ENCODE results near the gene JAKMIP1.

DNA sequence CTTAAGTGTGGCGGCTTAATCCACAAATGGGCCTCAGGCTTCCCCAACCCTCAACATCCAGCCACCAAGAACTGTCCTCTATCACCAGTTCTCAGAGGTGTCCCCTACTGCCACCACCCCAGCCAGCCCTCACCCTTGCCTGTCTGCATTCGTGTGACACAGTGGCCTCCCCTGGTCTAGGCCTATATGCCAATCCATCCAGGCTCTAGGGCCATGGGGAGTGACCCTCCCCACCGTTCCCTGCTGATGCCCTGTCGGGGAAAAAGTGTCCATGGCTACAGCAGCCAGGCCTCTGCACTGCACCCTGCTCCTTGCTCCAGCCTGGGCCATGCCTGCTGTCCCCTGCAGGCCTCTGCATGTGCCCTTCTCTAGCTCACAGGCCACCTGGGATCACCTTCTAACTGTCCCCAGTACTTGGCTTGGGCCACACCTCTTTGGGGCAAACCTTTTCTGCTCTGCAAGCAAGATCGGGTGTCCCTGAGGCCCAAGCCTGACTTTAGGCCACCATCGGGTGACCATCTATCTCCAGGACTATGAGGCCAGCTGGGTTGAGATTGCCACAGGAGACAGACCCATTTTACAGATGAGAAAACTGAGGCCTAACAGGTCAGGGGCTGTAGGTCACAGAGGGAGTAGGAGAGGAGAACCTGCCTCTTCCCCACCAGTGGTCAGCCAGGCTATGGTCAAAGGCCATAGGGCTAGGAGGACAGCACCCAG lies 75.8 kb downstream of the JAKMIP1 start:
- TF ChIP-seq, protein P1, sequence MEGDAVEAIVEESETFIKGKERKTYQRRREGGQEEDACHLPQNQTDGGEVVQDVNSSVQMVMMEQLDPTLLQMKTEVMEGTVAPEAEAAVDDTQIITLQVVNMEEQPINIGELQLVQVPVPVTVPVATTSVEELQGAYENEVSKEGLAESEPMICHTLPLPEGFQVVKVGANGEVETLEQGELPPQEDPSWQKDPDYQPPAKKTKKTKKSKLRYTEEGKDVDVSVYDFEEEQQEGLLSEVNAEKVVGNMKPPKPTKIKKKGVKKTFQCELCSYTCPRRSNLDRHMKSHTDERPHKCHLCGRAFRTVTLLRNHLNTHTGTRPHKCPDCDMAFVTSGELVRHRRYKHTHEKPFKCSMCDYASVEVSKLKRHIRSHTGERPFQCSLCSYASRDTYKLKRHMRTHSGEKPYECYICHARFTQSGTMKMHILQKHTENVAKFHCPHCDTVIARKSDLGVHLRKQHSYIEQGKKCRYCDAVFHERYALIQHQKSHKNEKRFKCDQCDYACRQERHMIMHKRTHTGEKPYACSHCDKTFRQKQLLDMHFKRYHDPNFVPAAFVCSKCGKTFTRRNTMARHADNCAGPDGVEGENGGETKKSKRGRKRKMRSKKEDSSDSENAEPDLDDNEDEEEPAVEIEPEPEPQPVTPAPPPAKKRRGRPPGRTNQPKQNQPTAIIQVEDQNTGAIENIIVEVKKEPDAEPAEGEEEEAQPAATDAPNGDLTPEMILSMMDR (IDR thresholded peaks at IDR 0.05) = no peak
- TF ChIP-seq POLR2A (IDR thresholded peaks at IDR 0.05) = no peak
